Lung (tissue), 12 donors: Measurements from ENCODE around the gene DICER1. TPM values are rescaled to one million over a fixed set of nuclear protein-coding genes. Genes with fewer than 3 reads are reported as not detected.

Experiments
- ATAC-seq: fragments of 200-7000 bp; cut with Tn5 transposase; one replicate; pipeline ENCODE4 v1.9.1; 2020; ENCODE audit warnings: moderate number of reproducible peaks; ENCODE audit not compliant: insufficient read depth, low FRiP score
- DNase-seq, 3 donors: peaks; one replicate each; pipeline ENCODE4 v3.0.0-alpha.2; 2013 to 2017
- H3K27ac ChIP-seq, 2 donors: one replicate each; pipeline ENCODE4 v1.5.1; 2013; ENCODE audit warnings: mild to moderate bottlenecking in 2 of 2, moderate library complexity in 2 of 2, control low read depth in 1 of 2, inconsistent platforms in 1 of 2, low read depth in 1 of 2, low read length in 1 of 2
- H3K27me3 ChIP-seq, 3 donors: one replicate each; pipeline ENCODE4 v1.5.1; 2013; ENCODE audit warnings: low read length in 2 of 3; ENCODE audit not compliant: control insufficient read depth in 3 of 3, insufficient read depth in 3 of 3
- H3K36me3 ChIP-seq, 4 donors: one replicate each; pipeline ENCODE4 v1.5.1; 2013; ENCODE audit warnings: low read length in 4 of 4, mild to moderate bottlenecking in 1 of 4, moderate library complexity in 1 of 4; ENCODE audit not compliant: control insufficient read depth in 4 of 4, insufficient read depth in 4 of 4
- H3K4me1 ChIP-seq, 5 donors: one replicate each; pipeline ENCODE4 v1.5.1; 2013; ENCODE audit warnings: low read length in 5 of 5, mild to moderate bottlenecking in 2 of 5, moderate library complexity in 1 of 5; ENCODE audit not compliant: control insufficient read depth in 5 of 5, insufficient read depth in 5 of 5
- H3K4me3 ChIP-seq: one replicate; pipeline ENCODE4 v1.5.1; 2013; ENCODE audit warnings: mild to moderate bottlenecking, control low read depth, moderate library complexity
- H3K9ac ChIP-seq, 2 donors: one replicate each; pipeline ENCODE4 v1.5.1; 2013; ENCODE audit warnings: low read length in 2 of 2, control low read depth in 1 of 2; ENCODE audit not compliant: insufficient read depth in 1 of 2
- H3K9me3 ChIP-seq, 4 donors: one replicate each; pipeline ENCODE4 v1.5.1; 2013; ENCODE audit warnings: low read length in 3 of 4, mild to moderate bottlenecking in 1 of 4, moderate library complexity in 1 of 4; ENCODE audit not compliant: control insufficient read depth in 4 of 4, insufficient read depth in 3 of 4
- CTCF ChIP-seq: IDR thresholded peaks from 2 replicates; pipeline ENCODE4 v1.5.1; 2012; ENCODE audit warnings: mild to moderate bottlenecking; ENCODE audit errors: control extremely low read depth, extremely low read depth
- WGBS, 2 donors: extraction: QIAGEN DNeasy Blood & Tissue Kit; methylation state at CpG; one replicate each; pipeline ENCODE4 v1.1.7; 2013; 5-methylcytosine and 5-hydroxymethylcytosine counted together
- polyA plus RNA-seq, 2 donors: library from polyadenylated mRNA; stranded (reverse); fragments of 200-250 nt; gene quantifications; one replicate each; pipeline ENCODE4 v1.2.1, GENCODE V29; 2013
- total RNA-seq, 2 donors: library from RNA; depleted of rRNA in 1 of 2; stranded (reverse); fragments of >200 nt in 1 of 2; gene quantifications; one replicate each; pipeline ENCODE4 v1.2.1, GENCODE V29; 2014 to 2021
- donor health status: control.
- donor health status: control.
- donor health status: Bipolar disorder and iron deficiency.
- donor health status: healthy.
- donor health status: DM: yes; HTN: yes; CAD: no.

DICER1 gene
- total and polyA plus RNA-seq, 4 donors = 9.1 to 103 (median 44.1) TPM

DNA sequence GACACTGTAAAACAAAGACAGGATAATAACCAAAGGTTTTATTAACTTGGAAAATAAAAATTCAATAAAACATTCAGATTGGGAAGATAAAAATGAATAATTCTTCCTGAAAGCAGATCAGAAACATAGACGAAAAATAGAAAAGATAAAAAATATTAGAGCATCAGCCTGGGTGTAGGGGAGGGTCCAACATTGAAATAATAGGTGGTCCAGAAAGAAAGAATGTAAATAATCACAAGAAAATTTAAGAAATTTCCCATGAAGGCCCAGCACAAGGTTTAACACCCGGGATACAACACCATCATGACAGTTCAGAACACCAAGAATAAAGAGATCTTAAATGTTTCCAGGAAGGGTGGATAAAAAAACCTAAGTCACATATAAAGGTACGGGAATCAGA lies 31.1 kb upstream of the DICER1 start:
- H3K9me3 ChIP-seq = no peaks in the 10 kb centered on the region
- H3K4me1 ChIP-seq = peaks cover 6 to 57% (median 18%) of the 10 kb centered on the region in 5 donors
- TF ChIP-seq CTCF = no peak
- no peak for ATAC-seq
- 88 to 95% methylated on average over 3 of the region's 3 CpGs for WGBS, 2 donors
- no peaks in the 10 kb centered on the region for H3K27me3 ChIP-seq
- H3K36me3 ChIP-seq = peaks cover 0 to 3% (median 0%) of the 10 kb centered on the region in 4 donors
- H3K4me3 ChIP-seq = no peak overlapping the region
- DNase-seq = no peak
- H3K27ac ChIP-seq = no peak overlapping the region
- no peak overlapping the region for H3K9ac ChIP-seq

GRCh38 chr14:95185767-95186392 lies 28.6 kb upstream of the DICER1 start:
- H3K9ac ChIP-seq = no peak overlapping the region
- no peak for TF ChIP-seq CTCF
- no peaks in the 10 kb centered on the region for H3K27me3 ChIP-seq
- peaks cover 6 to 43% (median 15%) of the 10 kb centered on the region in 5 donors for H3K4me1 ChIP-seq
- 28 to 54% methylated on average over 11 of the region's 11 CpGs for WGBS, 2 donors
- H3K36me3 ChIP-seq = peaks cover 0 to 1% (median 0%) of the 10 kb centered on the region in 4 donors
- ATAC-seq (no peak), DNase-seq (no peak)
- peak overlapping the region; percentile 10 to 87 for H3K27ac ChIP-seq
- H3K9me3 ChIP-seq = no peaks in the 10 kb centered on the region
- no peak overlapping the region for H3K4me3 ChIP-seq

DNA sequence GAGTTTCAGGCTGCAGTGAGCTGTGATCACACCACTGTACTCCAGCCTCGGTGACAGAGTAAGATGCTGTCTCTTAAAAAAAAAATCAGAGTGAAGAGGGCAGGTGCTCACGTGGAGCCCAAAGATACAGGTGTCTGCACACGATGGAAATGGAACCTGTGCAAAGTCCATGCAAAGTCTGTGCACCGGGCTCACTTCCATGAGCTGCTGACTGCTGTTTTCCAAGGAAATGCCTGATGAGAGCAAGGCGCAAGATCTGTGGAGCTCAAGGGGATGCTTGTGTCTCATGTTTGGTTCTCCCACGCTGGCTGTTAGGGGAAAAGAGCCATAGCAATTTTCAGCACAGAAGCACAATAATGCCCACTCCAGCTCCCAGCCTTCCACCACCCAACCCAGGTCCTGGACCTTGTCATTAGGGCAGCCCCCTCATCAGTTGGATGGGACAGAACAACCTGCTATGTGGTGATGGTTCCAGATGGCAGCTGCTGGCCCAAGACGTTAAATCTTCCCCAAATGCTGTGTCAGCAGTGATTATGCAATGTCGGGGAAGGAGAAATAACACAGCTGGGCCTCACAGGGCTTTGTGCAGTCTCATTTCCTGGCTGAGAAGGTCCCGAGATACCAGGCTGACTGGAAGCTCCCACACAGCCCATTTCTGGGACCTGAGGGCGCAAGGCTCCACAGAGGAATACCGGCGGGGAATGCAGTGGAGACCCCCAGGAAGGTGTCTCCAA lies 27.9 kb upstream of the DICER1 start:
- no peak for TF ChIP-seq CTCF
- Histone ChIP-seq H3K9ac (no peak overlapping the region), H3K27ac (peak overlapping the region; percentile 84 to 87), H3K4me3 (no peak overlapping the region), H3K4me1 (peaks cover 0 to 36% (median 12%) of the 10 kb centered on the region in 5 donors), H3K36me3 (no peaks in the 10 kb centered on the region), H3K9me3 (no peaks in the 10 kb centered on the region), H3K27me3 (no peaks in the 10 kb centered on the region)
- DNase-seq (peak; percentile 85 to 95 (median 94)), ATAC-seq (peak; percentile 58)
- WGBS, 2 donors = 49 to 67% methylated on average over 12 of the region's 12 CpGs
